ENCODE results near the gene TCTA.

TCTA gene

GRCh38 chr3:49454898-49455681 lies 42.9 kb downstream of the TCTA start:
- H3K4me2 ChIP-seq (ENCODE audit: low read length): no peak overlapping the region
- H3K9ac ChIP-seq (ENCODE audit: low read length): no peak overlapping the region
- no peak overlapping the region for H2AFZ ChIP-seq (ENCODE audit: low read depth, low read length)
- no peaks in the 10 kb centered on the region for H4K20me1 ChIP-seq (ENCODE audit: insufficient read depth, low read length)
- H3K79me2 ChIP-seq (ENCODE audit: low read length): no peaks in the 10 kb centered on the region
- no peak overlapping the region for H3K27ac ChIP-seq (ENCODE audit: low read length)
- no peaks in the 10 kb centered on the region for H3K36me3 ChIP-seq (replicated peaks; ENCODE audit: low read depth, low read length)
- no peak for TF ChIP-seq EZH2phosphoT487 (IDR thresholded peaks at IDR 0.05; ENCODE audit: low read depth)
- no peak for TF ChIP-seq CTCF (IDR thresholded peaks at IDR 0.05; ENCODE audit: low read depth, low read length)
- H3K9me3 ChIP-seq (ENCODE audit: insufficient read depth, low read length): no peaks in the 10 kb centered on the region
- H3K27me3 ChIP-seq (ENCODE audit: low read depth, low read length): no peaks in the 10 kb centered on the region
- no peaks in the 10 kb centered on the region for H3K4me1 ChIP-seq (ENCODE audit: low read length)
- no peak overlapping the region for H3K4me3 ChIP-seq (ENCODE audit: low read length)

- H3K4me1 ChIP-seq (ENCODE audit: low read length): no peaks in the 10 kb centered on the region
- H3K9me3 ChIP-seq (ENCODE audit: insufficient read depth, low read length): no peaks in the 10 kb centered on the region
These were observed 44.2 kb downstream of the TCTA start for GRCh38 chr3:49456466-49456865.

GRCh38 chr3:49460188-49460890 lies 48.1 kb downstream of the TCTA start:
- TF ChIP-seq EZH2phosphoT487 (IDR thresholded peaks at IDR 0.05; ENCODE audit: low read depth) (no peak), CTCF (IDR thresholded peaks at IDR 0.05; ENCODE audit: low read depth, low read length) (no peak)
- no peak overlapping the region for H3K4me2 ChIP-seq (ENCODE audit: low read length)
- no peak overlapping the region for H3K27ac ChIP-seq (ENCODE audit: low read length)
- H3K79me2 ChIP-seq (ENCODE audit: low read length): no peaks in the 10 kb centered on the region
- no peaks in the 10 kb centered on the region for H3K9me3 ChIP-seq (ENCODE audit: insufficient read depth, low read length)
- H2AFZ ChIP-seq (ENCODE audit: low read depth, low read length): no peak overlapping the region; the same call in 1 of the 2 replicates
- no peaks in the 10 kb centered on the region for H3K36me3 ChIP-seq (replicated peaks; ENCODE audit: low read depth, low read length)
- H4K20me1 ChIP-seq (ENCODE audit: insufficient read depth, low read length): no peaks in the 10 kb centered on the region
- H3K27me3 ChIP-seq (ENCODE audit: low read depth, low read length): no peaks in the 10 kb centered on the region
- H3K4me3 ChIP-seq (ENCODE audit: low read length): no peak overlapping the region
- no peak overlapping the region for H3K9ac ChIP-seq (ENCODE audit: low read length)
- no peaks in the 10 kb centered on the region for H3K4me1 ChIP-seq (ENCODE audit: low read length)

More at GRCh38 chr3:49456466-49456865, 44.2 kb downstream of the TCTA start:
- Histone ChIP-seq H3K9ac (ENCODE audit: low read length) (no peak overlapping the region), H3K27me3 (ENCODE audit: low read depth, low read length) (no peaks in the 10 kb centered on the region), H3K36me3 (replicated peaks; ENCODE audit: low read depth, low read length) (no peaks in the 10 kb centered on the region), H3K79me2 (ENCODE audit: low read length) (no peaks in the 10 kb centered on the region), H2AFZ (ENCODE audit: low read depth, low read length) (no peak overlapping the region), H4K20me1 (ENCODE audit: insufficient read depth, low read length) (no peaks in the 10 kb centered on the region), H3K4me2 (ENCODE audit: low read length) (no peak overlapping the region), H3K27ac (ENCODE audit: low read length) (no peak overlapping the region), H3K4me3 (ENCODE audit: low read length) (no peak overlapping the region)
- TF ChIP-seq EZH2phosphoT487 (IDR thresholded peaks at IDR 0.05; ENCODE audit: low read depth) (no peak), CTCF (IDR thresholded peaks at IDR 0.05; ENCODE audit: low read depth, low read length) (no peak)

DNA sequence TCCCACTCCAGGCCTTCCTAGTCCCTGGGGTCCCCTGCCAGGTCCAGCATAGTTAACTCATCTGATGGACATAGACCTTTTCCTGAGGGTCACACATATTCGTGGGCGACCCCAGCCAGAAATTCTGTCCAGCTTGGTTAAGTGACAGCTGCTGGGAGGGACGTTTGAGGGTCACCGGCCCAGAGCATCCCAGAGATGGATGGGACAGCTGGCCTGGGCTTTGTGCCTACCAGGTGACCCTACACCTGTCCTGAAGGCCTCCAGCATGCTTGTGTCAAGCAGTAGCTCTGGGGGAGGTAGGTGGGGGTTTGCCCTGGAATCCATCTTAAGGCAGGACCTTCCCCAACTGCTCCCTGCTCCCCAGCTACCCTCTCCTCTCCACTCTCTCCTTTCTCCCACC lies 48.7 kb downstream of the TCTA start:
- H4K20me1 ChIP-seq (ENCODE audit: insufficient read depth, low read length): no peaks in the 10 kb centered on the region
- no peaks in the 10 kb centered on the region for H3K4me1 ChIP-seq (ENCODE audit: low read length)
- no peaks in the 10 kb centered on the region for H3K36me3 ChIP-seq (replicated peaks; ENCODE audit: low read depth, low read length)
- H3K9ac ChIP-seq (ENCODE audit: low read length): no peak overlapping the region
- TF ChIP-seq CTCF (IDR thresholded peaks at IDR 0.05; ENCODE audit: low read depth, low read length) (no peak), EZH2phosphoT487 (IDR thresholded peaks at IDR 0.05; ENCODE audit: low read depth) (no peak)
- H3K79me2 ChIP-seq (ENCODE audit: low read length): no peaks in the 10 kb centered on the region
- no peak overlapping the region for H3K4me3 ChIP-seq (ENCODE audit: low read length)
- no peaks in the 10 kb centered on the region for H3K9me3 ChIP-seq (ENCODE audit: insufficient read depth, low read length)
- H2AFZ ChIP-seq (ENCODE audit: low read depth, low read length): no peak overlapping the region
- H3K27me3 ChIP-seq (ENCODE audit: low read depth, low read length): no peaks in the 10 kb centered on the region
- H3K4me2 ChIP-seq (ENCODE audit: low read length): no peak overlapping the region
- H3K27ac ChIP-seq (ENCODE audit: low read length): no peak overlapping the region

All from OCI-LY3 (cell line).